SJSA1 (cell line): ENCODE measurements around the gene GABPB1. TPM values are rescaled to one million over a fixed set of nuclear protein-coding genes. Genes with fewer than 3 reads are reported as not detected.

Experiments used
- DNase-seq, 2 experiments: peaks; one replicate each; pipeline ENCODE4 v3.0.0-alpha.2; 2015 to 2020; ENCODE audit warnings: low spot score in 2 of 2, low read depth in 1 of 2
- H3K27ac ChIP-seq: fragments of 250-450 bp; sonication (Bioruptor Pico); 2 replicates; pipeline ENCODE4 v1.5.1; 2020; ENCODE audit warnings: mild to moderate bottlenecking, moderate library complexity
- H3K27me3 ChIP-seq: fragments of 250-450 bp; sonication (Bioruptor Pico); replicated peaks from 2 replicates; pipeline ENCODE4 v1.5.1; 2020; ENCODE audit warnings: mild to moderate bottlenecking, moderate library complexity
- H3K36me3 ChIP-seq: fragments of 250-450 bp; sonication (Bioruptor Pico); 2 replicates; pipeline ENCODE4 v1.5.1; 2020; ENCODE audit warnings: mild to moderate bottlenecking
- H3K4me1 ChIP-seq: fragments of 250-450 bp; sonication (Bioruptor Pico); replicated peaks from 2 replicates; pipeline ENCODE4 v1.6.1; 2021; ENCODE audit warnings: mild to moderate bottlenecking
- H3K4me3 ChIP-seq: fragments of 250-450 bp; sonication (Bioruptor Pico); 2 replicates; pipeline ENCODE4 v1.5.1; 2020; ENCODE audit warnings: mild to moderate bottlenecking
- H3K9me3 ChIP-seq: fragments of 250-450 bp; sonication (Bioruptor Pico); replicated peaks from 2 replicates; pipeline ENCODE4 v1.5.1; 2020; ENCODE audit warnings: mild to moderate bottlenecking
- total RNA-seq: library from RNA; depleted of rRNA; stranded (reverse); fragments of >200 nt; shearing (Covaris generic); gene quantifications from 2 replicates; pipeline ENCODE4 v1.2.3, GENCODE V29; 2014; rRNA removed

The GABPB1 gene
- total RNA-seq, 1 experiment from 2014 or later: 67.9 TPM

DNA sequence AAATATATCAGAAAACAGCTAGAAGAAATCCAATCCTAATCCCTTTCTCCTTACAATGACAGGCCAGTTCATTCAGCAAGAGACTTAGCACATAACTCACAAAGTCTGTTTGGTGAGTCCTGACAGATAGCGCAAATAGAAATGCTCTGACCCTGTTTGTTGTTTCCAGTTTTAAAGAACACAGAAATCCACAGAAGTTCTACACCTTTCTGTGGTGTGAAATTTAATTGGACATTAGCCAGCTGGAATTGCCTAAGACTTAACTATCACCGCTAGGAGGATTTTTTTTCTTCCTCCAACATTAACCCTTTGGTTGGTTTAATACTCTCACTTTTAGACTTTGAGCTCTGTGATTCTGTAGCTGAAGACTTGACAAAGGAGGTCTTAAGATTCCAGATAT lies 120.2 kb downstream of the GABPB1 start:
- DNase-seq: no peak
- no peaks in the 10 kb centered on the region for H3K4me1 ChIP-seq
- no peak overlapping the region for H3K4me3 ChIP-seq

DNA sequence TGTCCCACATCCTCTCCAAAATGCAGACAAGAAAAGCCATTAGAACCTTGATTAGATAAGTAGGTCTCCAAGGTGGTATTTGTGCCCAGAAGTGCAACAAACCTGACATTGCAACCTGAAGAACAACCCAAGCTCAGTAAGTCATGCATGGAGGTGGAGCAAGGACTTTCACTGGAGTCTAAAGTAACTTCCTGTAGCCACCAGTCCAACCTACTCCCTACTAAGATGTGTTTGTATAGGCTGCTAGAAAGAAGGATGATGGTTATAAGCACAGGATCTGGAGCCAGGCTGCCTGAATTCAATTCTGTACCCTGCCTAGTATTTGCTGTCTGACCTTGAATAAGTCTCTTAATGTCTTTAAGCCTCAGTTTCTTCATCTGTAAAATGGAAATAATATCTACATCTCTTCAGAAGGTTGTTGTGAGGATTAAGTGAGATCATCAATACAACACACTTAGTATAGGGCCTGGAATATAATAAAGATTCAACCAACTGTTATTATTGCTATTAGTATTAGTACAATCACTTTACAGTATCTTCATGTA lies 121.7 kb downstream of the GABPB1 start:
- no peak overlapping the region for H3K27ac ChIP-seq
- H3K27me3 ChIP-seq: no peaks in the 10 kb centered on the region
- H3K4me1 ChIP-seq: no peaks in the 10 kb centered on the region
- no peak overlapping the region for H3K4me3 ChIP-seq
- DNase-seq: no peak
- no peaks in the 10 kb centered on the region for H3K36me3 ChIP-seq
- H3K9me3 ChIP-seq: no peaks in the 10 kb centered on the region

More for the DNA sequence above, 120.2 kb downstream of the GABPB1 start:
- H3K36me3 ChIP-seq: no peaks in the 10 kb centered on the region
- H3K9me3 ChIP-seq: no peaks in the 10 kb centered on the region
- H3K27ac ChIP-seq: no peak overlapping the region
- H3K27me3 ChIP-seq: no peaks in the 10 kb centered on the region

DNA sequence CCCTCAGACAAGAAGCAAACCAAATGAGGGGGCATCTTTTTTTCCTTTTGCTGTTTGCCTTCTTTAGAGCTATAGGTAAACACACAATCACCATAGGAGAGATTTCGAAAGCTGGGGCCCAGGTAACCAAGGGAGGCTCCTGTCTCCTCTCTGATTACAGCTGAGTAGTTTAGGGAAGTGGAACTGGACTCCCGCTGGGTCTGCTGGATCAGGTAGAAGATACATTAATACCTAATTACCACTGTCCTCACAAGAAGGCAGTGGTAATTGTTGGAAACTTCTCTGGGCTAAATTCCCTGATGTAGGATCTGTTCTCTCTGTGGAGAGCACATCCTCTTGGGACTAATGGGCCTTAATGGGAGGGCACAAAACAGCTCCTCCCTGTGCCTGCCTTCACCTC lies 122.2 kb downstream of the GABPB1 start:
- H3K27me3 ChIP-seq: no peaks in the 10 kb centered on the region
- no peak overlapping the region for H3K27ac ChIP-seq
- H3K4me1 ChIP-seq: no peaks in the 10 kb centered on the region
- H3K4me3 ChIP-seq: no peak overlapping the region
- no peaks in the 10 kb centered on the region for H3K36me3 ChIP-seq
- no peaks in the 10 kb centered on the region for H3K9me3 ChIP-seq
- DNase-seq: no peak

DNA sequence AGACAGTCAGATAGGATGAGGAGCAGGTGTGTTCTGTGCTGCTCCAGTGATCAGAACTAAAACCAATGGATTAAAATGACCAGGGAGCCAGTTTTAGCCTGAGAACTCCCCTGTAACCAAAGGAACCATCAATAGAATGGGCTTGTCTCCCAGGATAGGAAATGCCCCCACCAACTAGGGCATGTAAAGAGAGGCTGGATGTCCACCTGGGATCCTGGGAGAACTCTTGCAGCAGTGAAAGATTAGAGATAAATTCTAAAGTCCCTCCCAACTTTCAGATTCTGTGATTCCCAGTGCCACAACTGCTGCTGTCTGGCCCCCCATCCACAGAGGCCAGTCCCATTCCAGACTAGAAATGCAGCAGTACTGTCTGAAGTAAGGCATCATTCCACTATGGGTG lies 123.2 kb downstream of the GABPB1 start:
- Histone ChIP-seq H3K27me3 (no peaks in the 10 kb centered on the region), H3K36me3 (no peaks in the 10 kb centered on the region), H3K9me3 (no peaks in the 10 kb centered on the region), H3K27ac (no peak overlapping the region), H3K4me3 (no peak overlapping the region), H3K4me1 (no peaks in the 10 kb centered on the region)
- no peak for DNase-seq

DNA sequence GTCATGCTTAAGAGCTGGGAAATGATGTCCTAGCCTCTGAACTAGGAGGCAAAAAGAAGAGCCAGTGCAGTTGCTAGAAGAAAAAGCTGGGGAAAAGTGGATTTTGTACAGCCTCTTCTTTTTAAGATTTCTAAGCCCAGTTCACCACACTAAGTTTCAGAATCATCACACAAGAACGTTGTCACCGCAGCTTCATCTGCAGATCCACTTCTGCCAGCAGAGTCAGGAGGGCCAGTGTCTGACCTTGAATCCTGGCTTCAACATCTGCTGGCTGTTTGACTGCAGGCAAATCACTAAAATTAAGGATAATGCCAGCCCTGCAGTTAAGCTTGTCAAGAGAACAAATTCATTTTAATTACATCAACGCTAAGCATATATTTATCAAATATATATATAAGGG lies 125.7 kb downstream of the GABPB1 start:
- Histone ChIP-seq H3K36me3 (no peaks in the 10 kb centered on the region), H3K27ac (no peak overlapping the region), H3K4me3 (no peak overlapping the region), H3K9me3 (no peaks in the 10 kb centered on the region), H3K4me1 (no peaks in the 10 kb centered on the region), H3K27me3 (no peaks in the 10 kb centered on the region)
- DNase-seq: no peak

DNA sequence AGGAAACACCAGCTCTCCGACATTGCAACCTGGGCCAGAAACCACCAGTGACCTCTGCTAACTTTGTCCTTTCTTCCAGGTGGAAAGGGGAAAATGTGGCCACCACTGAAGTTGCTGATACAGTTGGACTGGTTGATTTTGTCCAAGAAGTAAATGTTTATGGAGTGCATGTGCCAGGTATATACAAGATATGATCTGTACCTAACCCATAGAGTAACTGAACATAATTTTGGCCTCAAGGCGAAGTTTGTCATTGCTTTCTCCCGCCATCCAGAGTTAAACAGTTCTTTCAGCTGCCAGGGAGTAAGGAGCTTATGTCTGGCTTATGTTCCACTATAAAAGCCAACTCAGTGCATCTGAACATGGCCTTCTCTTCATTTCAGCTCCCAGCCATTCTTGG lies 126.1 kb downstream of the GABPB1 start:
- H3K4me1 ChIP-seq: no peaks in the 10 kb centered on the region
- no peaks in the 10 kb centered on the region for H3K9me3 ChIP-seq
- H3K27me3 ChIP-seq: no peaks in the 10 kb centered on the region
- no peak for DNase-seq
- H3K36me3 ChIP-seq: no peaks in the 10 kb centered on the region
- no peak overlapping the region for H3K27ac ChIP-seq
- H3K4me3 ChIP-seq: no peak overlapping the region

DNA sequence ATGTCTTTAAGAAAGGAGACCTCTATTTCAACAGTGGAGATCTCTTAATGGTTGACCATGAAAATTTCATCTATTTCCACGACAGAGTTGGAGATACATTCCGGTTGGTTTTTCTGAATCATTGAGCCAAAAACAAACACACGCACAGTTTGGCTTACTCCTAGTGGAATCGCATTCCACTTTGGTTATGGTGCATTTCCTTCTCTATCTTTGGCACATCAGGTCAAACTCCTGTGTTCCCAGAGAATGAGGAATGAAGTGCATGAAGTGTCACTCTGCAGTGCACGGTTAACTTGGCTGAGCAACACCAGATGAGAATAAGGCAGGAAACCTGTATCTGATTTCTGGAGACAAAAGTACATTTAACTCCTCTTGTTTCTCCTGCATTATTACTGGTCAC lies 127.9 kb downstream of the GABPB1 start:
- H3K27me3 ChIP-seq: no peaks in the 10 kb centered on the region
- no peak for DNase-seq
- no peak overlapping the region for H3K27ac ChIP-seq
- no peaks in the 10 kb centered on the region for H3K4me1 ChIP-seq
- H3K4me3 ChIP-seq: no peak overlapping the region
- H3K9me3 ChIP-seq: no peaks in the 10 kb centered on the region; the same call in 1 of the 2 replicates
- no peaks in the 10 kb centered on the region for H3K36me3 ChIP-seq

DNA sequence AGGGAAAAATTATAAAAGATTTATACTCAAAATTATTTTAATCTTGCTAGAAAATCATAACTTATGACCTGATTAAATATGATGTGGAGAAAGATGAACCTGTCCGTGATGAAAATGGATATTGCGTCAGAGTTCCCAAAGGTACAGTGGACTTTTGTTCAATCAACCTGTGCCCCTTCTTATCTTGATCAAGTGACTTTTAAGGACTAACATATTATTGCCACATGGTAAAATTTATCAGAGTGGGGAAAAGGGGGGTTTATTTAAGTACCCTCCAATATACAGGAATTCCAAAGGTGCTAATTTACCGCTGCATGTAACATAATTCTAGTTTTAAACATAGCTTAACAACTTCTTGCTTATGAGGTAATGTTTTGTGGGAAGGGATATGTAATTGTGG lies 129.1 kb downstream of the GABPB1 start:
- Histone ChIP-seq H3K27ac (no peak overlapping the region), H3K36me3 (no peaks in the 10 kb centered on the region), H3K27me3 (no peaks in the 10 kb centered on the region), H3K4me1 (no peaks in the 10 kb centered on the region), H3K4me3 (no peak overlapping the region), H3K9me3 (no peaks in the 10 kb centered on the region; the same call in 1 of the 2 replicates)
- DNase-seq: no peak

Other genes starting within 250 kb of the GABPB1 start
- gene ATP8B4, start 236.0 kb downstream of the GABPB1 start, total RNA-seq: 0.16 TPM in 1 of 2 replicates, not detected in the other
- 0.13 TPM in 1 of 2 replicates, not detected in the other for gene SLC27A2, start 173.0 kb downstream of the GABPB1 start, total RNA-seq
- gene HDC, start 89.5 kb downstream of the GABPB1 start, total RNA-seq: not detected in 2 replicates
- gene USP8, start 69.2 kb upstream of the GABPB1 start, total RNA-seq: 57.5 and 63.3 TPM in 2 replicates
- not detected in 2 replicates for gene USP50, start 191.5 kb upstream of the GABPB1 start, total RNA-seq